Measurements from ENCODE around the gene DOCK1.

DOCK1 gene

GRCh38 chr10:127039435-127039834 is 134.2 kb downstream of the DOCK1 start:
- DNase-seq (ENCODE audit: low read depth): no peak

- DNase-seq (ENCODE audit: low read depth): no peak
These were observed 135.5 kb downstream of the DOCK1 start for GRCh38 chr10:127040756-127041155.

GRCh38 chr10:127041552-127041951 is 136.3 kb downstream of the DOCK1 start:
- peak; percentile 69 for DNase-seq (ENCODE audit: low read depth)

- no peak for DNase-seq (ENCODE audit: low read depth)
These were observed 138.1 kb downstream of the DOCK1 start for GRCh38 chr10:127043301-127043700.

- DNase-seq (ENCODE audit: low read depth): no peak
These were observed 139.0 kb downstream of the DOCK1 start for GRCh38 chr10:127044186-127044585.

- no peak for DNase-seq (ENCODE audit: low read depth)
These were observed 142.0 kb downstream of the DOCK1 start for GRCh38 chr10:127046975-127047877.

GRCh38 chr10:127047878-127048238 is 142.6 kb downstream of the DOCK1 start:
- no peak for DNase-seq (ENCODE audit: low read depth)

- no peak for DNase-seq (ENCODE audit: low read depth)
These were observed 143.4 kb downstream of the DOCK1 start for GRCh38 chr10:127048630-127049029.

- no peak for DNase-seq (ENCODE audit: low read depth)
These were observed 146.8 kb downstream of the DOCK1 start for GRCh38 chr10:127052001-127052400.

- DNase-seq (ENCODE audit: low read depth): no peak
These were observed 150.0 kb downstream of the DOCK1 start for GRCh38 chr10:127055263-127055662.

GRCh38 chr10:127059314-127059713 is 154.1 kb downstream of the DOCK1 start:
- no peak for DNase-seq (ENCODE audit: low read depth)

- DNase-seq (ENCODE audit: low read depth): no peak
These were observed 158.5 kb downstream of the DOCK1 start for GRCh38 chr10:127063762-127064161.

GRCh38 chr10:127064474-127064873 is 159.2 kb downstream of the DOCK1 start:
- no peak for DNase-seq (ENCODE audit: low read depth)

GRCh38 chr10:127067542-127068194 is 162.4 kb downstream of the DOCK1 start:
- DNase-seq (ENCODE audit: low read depth): no peak

- no peak for DNase-seq (ENCODE audit: low read depth)
These were observed 163.3 kb downstream of the DOCK1 start for GRCh38 chr10:127068485-127068884.

GRCh38 chr10:127069436-127069835 is 164.2 kb downstream of the DOCK1 start:
- no peak for DNase-seq (ENCODE audit: low read depth)

GRCh38 chr10:127071126-127071525 is 165.9 kb downstream of the DOCK1 start:
- no peak for DNase-seq (ENCODE audit: low read depth)

- DNase-seq (ENCODE audit: low read depth): no peak
These were observed 168.4 kb downstream of the DOCK1 start for GRCh38 chr10:127073666-127074065.

- DNase-seq (ENCODE audit: low read depth): no peak
These were observed 174.2 kb downstream of the DOCK1 start for GRCh38 chr10:127079392-127079791.

- DNase-seq (ENCODE audit: low read depth): no peak
These were observed 175.1 kb downstream of the DOCK1 start for GRCh38 chr10:127080317-127080716.

- DNase-seq (ENCODE audit: low read depth): no peak
These were observed 176.7 kb downstream of the DOCK1 start for GRCh38 chr10:127081851-127082345.

GRCh38 chr10:127082651-127083050 is 177.4 kb downstream of the DOCK1 start:
- DNase-seq (ENCODE audit: low read depth): no peak

- no peak for DNase-seq (ENCODE audit: low read depth)
These were observed 180.7 kb downstream of the DOCK1 start for GRCh38 chr10:127085957-127086356.
